GM19099 (cell line): ENCODE data around the gene NEUROD2.

Experiments
- POLR2A ChIP-seq: IDR thresholded peaks from 3 replicates; pipeline ENCODE4 v1.6.1; 2011; ENCODE audit warnings: low read depth; ENCODE audit not compliant: insufficient read length; ENCODE audit errors: extremely low read depth

NEUROD2 gene

GRCh38 chr17:39607851-39608130, at the start of gene NEUROD2:
NEUROD2 (minus strand) TSS chr17:39607920; CDS start chr17:39606599, 1,321 bp downstream.
- TF ChIP-seq POLR2A, result no peak

- no peak for TF ChIP-seq POLR2A
Measured at GRCh38 chr17:39655105-39655504, 47.4 kb upstream of the NEUROD2 start.

GRCh38 chr17:39653662-39654331, 46.1 kb upstream of the NEUROD2 start:
- no peak for TF ChIP-seq POLR2A

- TF ChIP-seq POLR2A, result no peak
Measured at GRCh38 chr17:39653316-39653661, 45.6 kb upstream of the NEUROD2 start.

GRCh38 chr17:39652587-39653315, 45.0 kb upstream of the NEUROD2 start:
- TF ChIP-seq POLR2A, result no peak

GRCh38 chr17:39651923-39652586, 44.3 kb upstream of the NEUROD2 start:
- no peak for TF ChIP-seq POLR2A

- TF ChIP-seq POLR2A, result no peak
Measured at GRCh38 chr17:39650121-39650579, 42.4 kb upstream of the NEUROD2 start.

GRCh38 chr17:39648616-39649366, 41.1 kb upstream of the NEUROD2 start:
- no peak for TF ChIP-seq POLR2A

- no peak for TF ChIP-seq POLR2A
Measured at GRCh38 chr17:39647256-39647655, 39.5 kb upstream of the NEUROD2 start.

GRCh38 chr17:39643271-39643670, 35.6 kb upstream of the NEUROD2 start:
- TF ChIP-seq POLR2A, result no peak

GRCh38 chr17:39642291-39643074, 34.8 kb upstream of the NEUROD2 start:
- no peak for TF ChIP-seq POLR2A

- TF ChIP-seq POLR2A, result no peak
Measured at GRCh38 chr17:39641883-39642282, 34.2 kb upstream of the NEUROD2 start.

- no peak for TF ChIP-seq POLR2A
Measured at GRCh38 chr17:39641097-39641496, 33.4 kb upstream of the NEUROD2 start.

GRCh38 chr17:39640591-39641031, 32.9 kb upstream of the NEUROD2 start:
- no peak for TF ChIP-seq POLR2A
